Heart left ventricle (tissue), 16 donors: ENCODE measurements around the gene TRPM3. TPM values are rescaled to one million over a fixed set of nuclear protein-coding genes. Genes with fewer than 3 reads are reported as not detected.

ENCODE experiments used
- ATAC-seq, 4 donors: fragments of 200-7000 bp; cut with Tn5 transposase; one replicate each; pipeline ENCODE4 v1.9.1; 2020 to 2022; ENCODE audit warnings: moderate library complexity in 4 of 4, mild to moderate bottlenecking in 3 of 4, moderate number of reproducible peaks in 1 of 4
- DNase-seq, 5 donors: peaks; one replicate each; pipeline ENCODE4 v3.0.0-alpha.2; 2020
- H3K27ac ChIP-seq, 12 donors: fragments of 200-600 bp; sonication (generic) in 4 of 12; one replicate each; pipeline versions ENCODE4 v1.5.0 to v1.8.0; 2016 to 2022; ENCODE audit warnings: mild to moderate bottlenecking in 2 of 12
- H3K27me3 ChIP-seq, 9 donors: fragments of 200-600 bp; sonication (generic) in 2 of 9; one replicate each; pipeline versions ENCODE4 v1.5.1 to v1.8.0; 2016 to 2022; ENCODE audit warnings: mild to moderate bottlenecking in 3 of 9
- H3K36me3 ChIP-seq, 9 donors: fragments of 200-600 bp; sonication (generic) in 2 of 9; one replicate each; pipeline versions ENCODE4 v1.5.0 to v1.8.0; 2018 to 2022; ENCODE audit warnings: mild to moderate bottlenecking in 2 of 9
- H3K4me1 ChIP-seq, 12 donors: fragments of 200-600 bp; sonication (generic) in 4 of 12; one replicate each; pipeline versions ENCODE4 v1.5.0 to v1.8.0; 2016 to 2022; ENCODE audit warnings: mild to moderate bottlenecking in 3 of 12
- H3K4me3 ChIP-seq, 12 donors: fragments of 200-600 bp; sonication (generic) in 4 of 12; one replicate each; pipeline versions ENCODE4 v1.5.0 to v1.8.0; 2017 to 2022; ENCODE audit warnings: mild to moderate bottlenecking in 9 of 12, moderate library complexity in 4 of 12
- H3K9me3 ChIP-seq, 12 donors: fragments of 200-600 bp; sonication (generic) in 4 of 12; one replicate each; pipeline versions ENCODE4 v1.5.0 to v1.8.0; 2016 to 2022; ENCODE audit warnings: mild to moderate bottlenecking in 1 of 12
- POLR2A ChIP-seq, 2 donors: fragments of 450-650 bp; IDR thresholded peaks; one replicate each; pipeline ENCODE4 v1.6.1; 2017; ENCODE audit warnings: antibody characterized with exemption in 2 of 2, mild to moderate bottlenecking in 2 of 2, moderate library complexity in 2 of 2
- WGBS, 4 donors: extraction: QIAGEN DNeasy Blood & Tissue Kit in 2 of 4; methylation state at CpG; one replicate each; pipeline versions ENCODE4 v1.1.5 to v1.1.7; 2013 to 2018; 5-methylcytosine and 5-hydroxymethylcytosine counted together
- intact Hi-C, 10 donors: fragments of 100-400 bp; cut with DNase I; formaldehyde crosslinking; loops; one replicate each; pipeline versions ENCODE4 v1.11.1 to v1.14.2; 2022
- polyA plus RNA-seq, 2 donors: library from polyadenylated mRNA; stranded (reverse); fragments of 200-250 nt; gene quantifications; one replicate each; pipeline ENCODE4 v1.2.3, GENCODE V29; 2013
- total RNA-seq, 9 donors: library from RNA; depleted of rRNA in 2 of 9; stranded (reverse); fragments of >200 nt in 2 of 9; fragmentation: NEBNext Ultra II Directional in 3 of 9; extraction: Animal tissue kit (Norgen Biotek cat#: 25700) in 3 of 9; gene quantifications; one replicate each; pipeline versions ENCODE4 v1.1.0 to v1.2.4, GENCODE V29; 2016 to 2023
- TF ChIP-seq, protein P1 (sequence below), 12 donors: fragments of 200-600 bp; sonication (generic) in 4 of 12; IDR thresholded peaks; one replicate each; pipeline versions ENCODE4 v1.5.0 to v1.8.0; 2018 to 2022; ENCODE audit warnings: antibody characterized with exemption in 12 of 12, mild to moderate bottlenecking in 5 of 12
- donor health status: ischemic (EF 13 %, LVEDD 7.1; RV severe dilation, severe dysfunction).
- donor health status: healthy with polysubstance abuse.
- donor health status: DM: no; HTN: yes; CAD: no.
- donor health status: DM: no; HTN: no; CAD: no.
- donor health status: ischemic (EF 25% LVEDD 6.9; RV normal size, moderate dysfunction).
- donor health status: ischemic (EF 25% LVEDD 5.7; RV mildly dilated, moderate dysfunction).
- donor health status: healthy.
- donor health status: DM: yes; HTN: yes; CAD: no.
- donor health status: ischemic (EF 35%, LVEDD 5.7; RV mildly dilated, moderate dysfunction).
- donor health status: nonischemic (EF 11% LVEDD 7.7; RV severe dilation, severe dysfunction).
- donor health status: DM: yes; HTN: yes; CAD: no.
- donor health status: PGD.
- donor health status: ischemic (EF 29% LVEDD 5.4; RV normal size, mild dysfunction).
- donor health status: nonischemic (EF 23%, LVEDD 6.1; RV moderate dilation, normal function).

TRPM3 gene
- total and polyA plus RNA-seq, 11 donors, result 0.02 to 0.91 (median 0.10) TPM; not detected in 1

DNA sequence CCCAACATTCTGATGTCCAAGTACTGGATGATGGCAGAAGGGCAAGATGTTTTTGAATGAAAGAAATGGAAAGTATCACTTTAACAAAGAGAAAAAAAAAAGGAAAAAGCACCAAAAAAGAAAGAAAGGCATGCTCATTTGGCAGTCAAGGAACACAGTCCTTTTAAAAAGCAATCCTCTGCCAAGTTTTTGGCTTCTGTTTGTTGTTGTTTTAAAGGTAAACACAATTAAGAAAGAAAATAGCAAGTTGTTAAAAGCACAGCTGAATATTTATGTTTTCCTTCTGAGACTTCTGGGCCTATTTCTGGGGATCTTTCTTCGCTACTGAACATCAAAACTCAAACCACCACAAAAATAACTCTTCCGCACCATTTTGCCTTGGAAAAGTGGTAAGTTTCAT, 162.1 kb downstream of the TRPM3 start:
- no peak for ATAC-seq
- Histone ChIP-seq H3K4me3 (no peak overlapping the region), H3K9me3 (no peaks in the 10 kb centered on the region), H3K27me3 (no peaks in the 10 kb centered on the region), H3K27ac (no peak overlapping the region), H3K36me3 (no peaks in the 10 kb centered on the region), H3K4me1 (peaks cover 0 to 6% (median 0%) of the 10 kb centered on the region in 12 donors)
- DNase-seq, result no peak
- intact Hi-C loops, result loop anchor here in 1 of 10 donors (10.0 kb wide), 1 partner anchor 55 kb away; no protein-coding TSS in a partner anchor
- WGBS, 4 donors, result 85 to 93% (median 89%) methylated on average over 2 of the region's 2 CpGs
- TF ChIP-seq, protein P1, sequence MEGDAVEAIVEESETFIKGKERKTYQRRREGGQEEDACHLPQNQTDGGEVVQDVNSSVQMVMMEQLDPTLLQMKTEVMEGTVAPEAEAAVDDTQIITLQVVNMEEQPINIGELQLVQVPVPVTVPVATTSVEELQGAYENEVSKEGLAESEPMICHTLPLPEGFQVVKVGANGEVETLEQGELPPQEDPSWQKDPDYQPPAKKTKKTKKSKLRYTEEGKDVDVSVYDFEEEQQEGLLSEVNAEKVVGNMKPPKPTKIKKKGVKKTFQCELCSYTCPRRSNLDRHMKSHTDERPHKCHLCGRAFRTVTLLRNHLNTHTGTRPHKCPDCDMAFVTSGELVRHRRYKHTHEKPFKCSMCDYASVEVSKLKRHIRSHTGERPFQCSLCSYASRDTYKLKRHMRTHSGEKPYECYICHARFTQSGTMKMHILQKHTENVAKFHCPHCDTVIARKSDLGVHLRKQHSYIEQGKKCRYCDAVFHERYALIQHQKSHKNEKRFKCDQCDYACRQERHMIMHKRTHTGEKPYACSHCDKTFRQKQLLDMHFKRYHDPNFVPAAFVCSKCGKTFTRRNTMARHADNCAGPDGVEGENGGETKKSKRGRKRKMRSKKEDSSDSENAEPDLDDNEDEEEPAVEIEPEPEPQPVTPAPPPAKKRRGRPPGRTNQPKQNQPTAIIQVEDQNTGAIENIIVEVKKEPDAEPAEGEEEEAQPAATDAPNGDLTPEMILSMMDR (IDR thresholded peaks at IDR 0.05), result no peak
- TF ChIP-seq POLR2A (IDR thresholded peaks at IDR 0.05), result no peak

DNA sequence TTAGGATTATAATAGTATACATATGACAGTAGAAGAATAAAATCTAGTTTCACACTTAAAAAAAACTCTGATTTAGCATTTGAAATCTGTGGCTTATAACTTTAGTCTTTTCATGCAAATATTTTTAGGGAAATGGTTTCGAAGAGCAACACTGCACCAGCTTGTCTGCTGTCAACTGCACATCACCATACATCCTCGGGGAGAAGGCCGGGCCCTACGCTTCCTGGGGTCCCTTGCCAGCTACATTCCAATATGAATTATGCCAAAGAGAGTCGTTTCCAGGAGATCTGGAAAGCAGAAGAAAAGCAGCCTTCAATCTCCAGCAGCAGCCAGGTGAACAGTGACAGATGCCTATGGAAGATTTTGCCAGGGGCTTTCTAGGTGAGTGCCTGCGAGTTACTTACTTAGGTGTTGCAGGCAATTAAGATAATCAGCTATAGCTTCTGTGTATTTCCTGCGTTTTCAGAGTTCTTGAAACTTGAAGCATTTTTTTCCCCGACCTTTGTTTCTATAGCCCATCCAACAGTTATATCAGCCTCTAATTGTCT, 166.8 kb downstream of the TRPM3 start:
- intact Hi-C loops, result loop anchor here in 1 of 10 donors (10.0 kb wide), 1 partner anchor 60 kb away; no protein-coding TSS in a partner anchor
- Histone ChIP-seq H3K9me3 (no peaks in the 10 kb centered on the region), H3K4me1 (peaks cover 0 to 4% (median 0%) of the 10 kb centered on the region in 12 donors), H3K27me3 (no peaks in the 10 kb centered on the region), H3K27ac (no peak overlapping the region), H3K36me3 (no peaks in the 10 kb centered on the region), H3K4me3 (no peak overlapping the region)
- 47 to 57% (median 50%) methylated on average over 8 of the region's 8 CpGs for WGBS, 4 donors
- DNase-seq (no peak), ATAC-seq (no peak)
- no peak for TF ChIP-seq POLR2A (IDR thresholded peaks at IDR 0.05)
- TF ChIP-seq, protein P1 (IDR thresholded peaks at IDR 0.05), result no peak

DNA sequence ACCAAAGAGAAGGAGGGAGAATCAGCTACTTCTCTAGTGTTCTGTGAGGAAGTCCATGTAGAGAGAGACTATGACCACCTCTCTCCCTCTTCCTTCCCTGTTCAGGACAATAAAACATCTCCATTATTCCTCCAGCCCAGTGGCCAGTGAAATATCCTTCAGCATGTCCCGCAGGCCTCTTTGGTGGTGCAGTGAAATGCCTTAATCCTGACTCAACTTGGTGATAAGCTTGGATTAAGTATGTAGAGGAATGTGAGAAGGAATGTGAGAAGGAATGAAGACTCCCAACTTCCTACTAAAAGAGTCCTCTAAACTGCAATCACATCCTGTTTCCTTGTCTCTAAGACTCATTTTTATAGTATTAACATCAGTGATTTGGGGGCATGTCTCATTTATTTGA, 167.3 kb downstream of the TRPM3 start:
- peaks cover 0 to 4% (median 0%) of the 10 kb centered on the region in 12 donors for H3K4me1 ChIP-seq
- intact Hi-C loops, result loop anchor here in 1 of 10 donors (10.0 kb wide), 1 partner anchor 61 kb away; no protein-coding TSS in a partner anchor
- TF ChIP-seq, protein P1 (IDR thresholded peaks at IDR 0.05), result no peak
- TF ChIP-seq POLR2A (IDR thresholded peaks at IDR 0.05), result no peak
- H3K36me3 ChIP-seq, result no peaks in the 10 kb centered on the region
- no peaks in the 10 kb centered on the region for H3K9me3 ChIP-seq
- H3K27ac ChIP-seq, result no peak overlapping the region
- WGBS, 4 donors, result 10 to 26% (median 20%) methylated on average over 1 of the region's 1 CpG
- ATAC-seq (peak in 1 of 4 donors; percentile 31), DNase-seq (no peak)
- no peak overlapping the region for H3K4me3 ChIP-seq
- H3K27me3 ChIP-seq, result no peaks in the 10 kb centered on the region

DNA sequence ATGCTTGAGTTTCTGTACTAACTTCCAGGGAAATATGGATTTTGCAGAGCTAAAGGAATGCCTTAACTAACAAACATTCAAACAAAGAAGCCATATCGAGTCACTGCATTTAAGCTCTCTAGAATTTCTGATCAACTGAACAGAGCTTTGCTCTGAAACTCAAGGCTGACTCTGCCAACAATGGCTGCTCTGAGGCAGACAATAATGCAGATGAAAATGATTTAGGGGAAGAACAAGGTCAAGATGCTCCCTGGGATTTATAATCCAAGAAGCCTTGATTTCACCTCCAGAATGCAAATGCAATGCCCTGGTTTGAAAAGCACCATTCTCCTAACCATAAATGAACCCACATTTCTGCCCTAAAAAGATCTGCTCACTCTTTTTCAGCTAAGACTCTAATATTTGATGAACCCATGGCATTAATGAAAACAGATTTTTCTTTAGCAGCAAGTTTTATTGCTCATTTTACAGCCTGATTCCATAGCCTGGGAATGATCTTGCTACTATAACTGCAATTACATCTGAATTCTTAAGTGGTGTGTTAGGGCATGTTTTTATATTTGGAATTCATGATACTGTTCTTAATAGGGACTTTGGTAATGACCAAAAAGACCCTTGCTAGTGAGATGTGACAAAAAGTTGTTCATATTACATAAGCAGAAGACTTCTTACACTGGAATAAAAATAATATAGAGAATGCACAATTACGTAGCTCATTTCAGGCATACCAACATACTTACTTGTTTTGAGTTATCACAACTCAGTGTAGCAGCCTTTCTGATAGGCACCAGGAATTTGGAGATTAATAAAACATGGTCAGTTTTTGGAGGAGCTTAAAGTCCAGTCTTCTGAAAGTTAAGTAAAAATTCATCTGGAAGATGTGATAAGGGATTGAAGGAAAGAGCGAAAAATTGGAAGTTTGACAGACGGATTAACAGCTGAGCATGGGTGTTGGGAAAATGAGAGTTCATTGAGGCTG, 169.4 kb downstream of the TRPM3 start:
- H3K27ac ChIP-seq, result no peak overlapping the region
- 74 to 85% (median 81%) methylated on average over 4 of the region's 4 CpGs for WGBS, 4 donors
- no peaks in the 10 kb centered on the region for H3K36me3 ChIP-seq
- H3K4me1 ChIP-seq, result peaks cover 0 to 4% (median 0%) of the 10 kb centered on the region in 12 donors
- H3K4me3 ChIP-seq, result no peak overlapping the region
- DNase-seq (no peak), ATAC-seq (no peak)
- intact Hi-C loops, result loop anchor here in 1 of 10 donors (10.0 kb wide), 1 partner anchor 63 kb away; no protein-coding TSS in a partner anchor
- H3K9me3 ChIP-seq, result no peaks in the 10 kb centered on the region
- TF ChIP-seq POLR2A (IDR thresholded peaks at IDR 0.05), result no peak
- TF ChIP-seq, protein P1 (IDR thresholded peaks at IDR 0.05), result no peak
- H3K27me3 ChIP-seq, result no peaks in the 10 kb centered on the region
